ENCODE results near the gene GPI.

GRCh38 chr19:34375598-34375997 lies 10.6 kb downstream of the GPI start:
- TF ChIP-seq TAF1 (IDR thresholded peaks at IDR 0.05; ENCODE audit: low read depth, low read length), result no peak
- TF ChIP-seq BRCA1 (IDR thresholded peaks at IDR 0.05; ENCODE audit: low read depth, low read length), result no peak
- TF ChIP-seq JUN (IDR thresholded peaks at IDR 0.05; ENCODE audit: low read depth, low read length), result no peak
- no peak for TF ChIP-seq CEBPB (IDR thresholded peaks at IDR 0.05; ENCODE audit: low read depth, low read length)
- TF ChIP-seq POLR2A (IDR thresholded peaks at IDR 0.05; ENCODE audit: control extremely low read depth in 1 of 2, low read depth in 2 of 2, low read length in 2 of 2), result no peak
- TF ChIP-seq MAX (IDR thresholded peaks at IDR 0.05), result no peak
- no peak for TF ChIP-seq CTCF (IDR thresholded peaks at IDR 0.05; ENCODE audit: control extremely low read depth in 1 of 3, insufficient read depth in 1 of 3, low read depth in 1 of 3, low read length in 3 of 3)
- no peak for TF ChIP-seq CHD1 (IDR thresholded peaks at IDR 0.05; ENCODE audit: low read depth, low read length)
- no peak for TF ChIP-seq POLR2AphosphoS5 (IDR thresholded peaks at IDR 0.05; ENCODE audit: low read depth, low read length)
- no peak for TF ChIP-seq EZH2 (IDR thresholded peaks at IDR 0.05; ENCODE audit: low read depth, low read length, severe bottlenecking)
- no peak for TF ChIP-seq HDAC2 (IDR thresholded peaks at IDR 0.05; ENCODE audit: borderline replicate concordance in 1 of 2, low read depth in 2 of 2, low read length in 2 of 2)
- TF ChIP-seq SP2 (IDR thresholded peaks at IDR 0.05; ENCODE audit: low read length), result no peak
- no peak for TF ChIP-seq SIN3A (conservative IDR thresholded peaks at IDR 0.05 in 1 of 2, IDR thresholded peaks at IDR 0.05 in 1 of 2; ENCODE audit: low read depth in 1 of 2, low read length in 2 of 2)
